Stromal cell of bone marrow (primary cell): ENCODE results near the gene ZNF384.

Experiments used
- DNase-seq: peaks from one replicate; pipeline ENCODE4 v3.0.0-alpha.2; 2012; ENCODE audit warnings: low read depth

The ZNF384 gene

DNA sequence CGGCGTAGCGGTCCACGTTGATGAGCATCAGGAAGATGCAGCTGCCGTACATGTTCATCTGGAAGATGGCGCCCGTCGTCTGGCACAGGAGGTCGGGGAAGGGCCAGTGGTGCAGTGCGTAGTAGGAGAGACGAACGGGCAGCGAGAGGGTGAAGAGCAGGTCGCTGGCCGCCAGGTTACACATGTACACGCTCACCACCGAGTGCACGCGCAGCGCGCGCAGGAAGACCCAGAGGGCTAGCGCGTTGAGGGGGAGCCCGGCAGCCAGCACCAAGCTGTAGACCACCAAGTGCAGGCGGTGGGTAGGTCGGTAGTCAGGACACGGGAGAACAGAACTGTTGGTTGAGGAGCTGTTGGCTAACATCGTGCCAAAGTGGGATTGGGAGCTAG is 68.3 kb downstream of the ZNF384 start:
- no peak for DNase-seq

DNA sequence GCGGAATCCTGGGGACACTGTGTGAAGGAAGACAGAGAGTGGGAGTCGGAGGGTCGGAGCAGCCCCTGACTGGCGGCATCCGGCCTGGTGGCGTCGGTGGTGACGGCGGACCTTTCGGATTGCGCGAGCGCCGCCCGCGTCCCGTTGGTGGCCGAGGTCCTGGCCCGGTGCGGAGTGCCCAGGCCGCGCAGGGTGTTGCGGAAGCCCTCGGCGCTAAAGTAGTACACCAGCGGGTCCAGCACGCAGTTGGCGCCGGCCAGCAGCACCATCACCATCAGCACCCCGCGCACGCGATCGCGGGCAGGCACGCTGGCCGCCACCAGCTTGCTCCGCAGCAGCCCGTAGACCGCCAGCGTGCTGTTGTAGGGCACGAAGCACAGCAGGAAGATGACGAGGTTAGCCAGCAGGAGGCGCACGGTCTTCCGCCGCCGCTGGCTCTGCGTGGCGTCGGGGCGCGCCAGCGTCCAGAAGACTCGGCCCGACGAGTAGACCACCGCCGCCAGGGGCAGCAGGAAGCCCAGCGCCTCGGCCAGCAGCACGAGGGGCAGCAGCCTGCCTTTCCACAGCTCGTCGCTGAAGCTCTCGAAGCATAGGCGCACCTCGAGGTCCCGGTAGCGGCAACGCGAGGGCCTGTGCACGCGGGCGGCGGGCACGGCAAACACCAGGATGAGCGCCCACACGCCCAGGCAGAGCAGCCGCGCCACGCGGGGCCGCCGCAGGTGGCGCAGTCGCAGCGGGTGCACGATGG is 68.9 kb downstream of the ZNF384 start:
- no peak for DNase-seq

DNA sequence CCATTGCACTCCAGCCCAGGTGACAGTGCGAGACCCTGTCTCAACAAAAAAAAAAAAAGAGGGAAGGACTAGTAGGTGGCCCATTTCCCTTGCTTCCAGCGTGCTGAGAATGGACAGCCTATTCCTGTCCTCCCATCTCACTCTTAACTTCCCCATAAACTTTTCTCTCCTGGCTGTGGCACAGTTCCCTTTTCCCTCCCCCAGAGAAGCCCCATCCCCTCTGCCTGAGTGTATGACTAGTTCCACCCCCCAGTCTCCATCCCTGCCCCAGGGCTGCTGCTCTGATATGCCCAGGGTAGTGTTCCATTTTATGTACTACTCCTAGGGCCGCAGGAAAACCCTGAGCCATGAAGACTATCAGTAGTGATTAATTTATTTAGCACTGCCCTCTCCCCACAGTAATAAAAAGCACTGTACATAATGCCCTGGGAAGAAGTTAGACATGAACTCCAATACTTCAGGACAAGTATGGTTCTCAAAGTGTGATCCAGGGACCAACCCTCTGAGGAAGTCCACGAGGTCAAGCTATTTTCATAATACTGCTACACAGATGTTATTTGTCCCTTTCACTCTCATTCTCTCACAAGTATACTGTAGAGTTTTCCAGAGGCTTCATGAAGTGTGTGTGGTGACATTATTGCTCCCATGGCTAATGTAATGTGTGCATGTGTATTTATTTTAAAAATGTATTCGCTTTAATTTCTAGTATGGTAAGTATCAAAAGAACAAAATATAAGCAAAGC is 70.5 kb downstream of the ZNF384 start:
- DNase-seq, result no peak
